Metanephros (tissue), 2 donors: ENCODE results near the gene FAM72C. TPM values are rescaled to one million over a fixed set of nuclear protein-coding genes. Genes with fewer than 3 reads are reported as not detected.

Source experiments
- small RNA-seq: library from RNA; depleted of rRNA; stranded (forward); fragments of <200 nt; gene quantifications from one replicate; pipeline ENCODE3, GENCODE V24; 2014; ENCODE audit warnings: low replicate concordance
- total RNA-seq: library from RNA; depleted of rRNA; stranded (reverse); fragments of >200 nt; gene quantifications from one replicate; pipeline ENCODE4 v1.2.3, GENCODE V29; 2014

The FAM72C gene
- 1.1 TPM for total RNA-seq

DNA sequence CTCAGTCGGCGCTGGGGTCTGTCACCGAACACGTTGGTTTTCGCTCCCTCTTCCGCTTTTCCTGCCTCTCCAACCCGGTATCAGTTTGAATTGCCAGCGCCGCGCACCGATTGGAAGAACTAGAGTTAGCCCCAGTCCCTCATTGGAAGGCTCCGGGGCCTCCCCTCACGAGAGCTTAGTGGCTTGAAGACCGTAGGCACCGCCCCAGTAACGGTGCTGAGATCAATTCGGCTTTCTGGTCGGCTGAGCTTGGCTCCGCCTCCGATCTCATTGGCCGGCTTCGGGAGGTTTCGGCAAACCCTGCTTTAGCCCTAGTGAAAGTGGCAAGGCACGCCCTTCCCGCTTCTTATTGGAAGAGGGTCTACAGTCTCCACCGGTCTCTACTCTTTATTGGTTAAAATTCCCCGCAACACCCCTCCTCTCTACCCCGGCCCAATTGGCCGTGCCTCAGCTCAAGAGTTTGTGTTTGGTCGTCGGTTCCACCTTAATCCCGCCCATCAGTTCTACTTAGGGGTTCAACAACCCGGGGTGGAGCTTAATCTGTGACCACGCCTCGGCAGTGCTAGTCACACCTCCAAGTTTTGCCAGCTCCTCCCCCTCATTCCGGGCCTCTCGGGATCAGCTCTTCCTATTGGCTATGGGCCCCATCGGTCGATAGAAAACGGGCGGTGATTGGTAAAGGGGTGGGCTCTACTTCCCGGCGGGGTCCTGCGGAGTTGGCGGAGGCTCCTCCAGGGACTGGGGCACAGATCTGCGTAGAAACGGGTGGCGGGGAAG, at the start of gene FAM72C:
TSS of gene FAM72C (minus strand) at position 63 of the 777 bp plus-strand sequence. CDS start 845 bp downstream, outside the sequence.

Small RNA genes lying within 50 kb of the gene (small RNA-seq; reads per million reads assigned to genes)
- not detected for gene HIST2H3PS2
